HG03135 (cell line): ENCODE measurements around the gene SUSD2.

Experiments
- ATAC-seq: cut with Tn5 transposase; IDR thresholded peaks from one replicate; pipeline ENCODE4 v1.9.1; 2021; ENCODE audit warnings: mild to moderate bottlenecking, moderate library complexity; ENCODE audit not compliant: unreplicated experiment

Gene SUSD2

DNA sequence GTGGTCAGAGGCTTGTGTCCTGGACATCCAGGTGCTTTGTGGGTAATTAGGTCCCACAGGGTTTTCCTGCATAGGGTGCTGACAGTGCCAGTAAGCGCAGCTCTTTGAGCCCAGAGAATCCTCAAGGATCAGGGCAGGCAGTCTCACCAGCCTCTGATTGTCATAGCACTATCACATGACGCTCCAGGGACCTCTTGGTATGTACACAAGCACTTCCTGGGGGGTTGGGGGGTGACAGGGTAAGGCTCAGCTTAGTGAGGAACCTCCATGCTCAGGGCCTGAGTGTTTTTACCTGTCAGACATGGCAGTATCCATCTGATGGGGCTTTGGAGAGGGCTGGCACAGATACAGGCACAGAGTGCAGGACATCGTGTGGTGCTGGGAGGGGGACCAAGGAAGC is 27.9 kb upstream of the SUSD2 start:
- ATAC-seq: no peak

DNA sequence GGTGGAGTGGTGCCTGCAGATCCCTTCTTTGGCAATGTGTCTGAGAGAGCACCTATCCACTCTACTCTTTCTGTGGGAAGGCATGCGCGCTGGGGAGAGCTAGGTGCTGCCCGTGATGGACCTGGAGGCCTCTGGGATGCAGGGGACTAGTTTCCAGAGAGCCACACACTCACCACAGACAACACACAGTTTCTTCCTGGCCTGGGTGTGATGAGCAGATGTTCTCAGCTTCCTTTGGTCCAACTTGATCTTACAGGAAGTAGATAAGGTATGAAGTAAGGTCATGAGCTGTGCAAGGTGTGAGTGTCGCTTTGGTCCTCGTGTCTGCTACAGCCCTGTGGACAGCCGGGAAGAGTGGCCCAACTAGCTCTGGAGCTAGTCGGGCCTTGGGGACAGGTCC is 27.3 kb upstream of the SUSD2 start:
- ATAC-seq: no peak

DNA sequence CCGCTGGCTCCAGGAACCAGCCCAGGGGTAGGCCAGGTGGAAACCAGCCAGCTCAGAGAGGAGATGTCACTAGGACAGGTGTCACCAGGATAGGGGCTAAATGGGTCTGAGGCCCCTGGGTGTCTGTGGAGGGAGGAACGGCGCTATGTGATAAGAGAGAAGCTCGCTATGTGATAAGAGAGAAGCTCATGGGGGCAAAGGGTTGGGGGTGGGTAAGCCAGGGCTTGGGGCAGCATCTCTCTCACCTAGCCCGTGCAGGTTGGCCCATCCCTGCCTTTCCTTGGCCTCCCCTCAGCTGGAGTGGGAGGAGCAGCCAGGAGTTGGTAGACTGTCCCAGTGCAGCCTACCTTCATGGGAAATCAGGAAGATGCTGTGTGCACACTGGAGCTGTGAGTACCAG is 26.5 kb upstream of the SUSD2 start:
- ATAC-seq: no peak

DNA sequence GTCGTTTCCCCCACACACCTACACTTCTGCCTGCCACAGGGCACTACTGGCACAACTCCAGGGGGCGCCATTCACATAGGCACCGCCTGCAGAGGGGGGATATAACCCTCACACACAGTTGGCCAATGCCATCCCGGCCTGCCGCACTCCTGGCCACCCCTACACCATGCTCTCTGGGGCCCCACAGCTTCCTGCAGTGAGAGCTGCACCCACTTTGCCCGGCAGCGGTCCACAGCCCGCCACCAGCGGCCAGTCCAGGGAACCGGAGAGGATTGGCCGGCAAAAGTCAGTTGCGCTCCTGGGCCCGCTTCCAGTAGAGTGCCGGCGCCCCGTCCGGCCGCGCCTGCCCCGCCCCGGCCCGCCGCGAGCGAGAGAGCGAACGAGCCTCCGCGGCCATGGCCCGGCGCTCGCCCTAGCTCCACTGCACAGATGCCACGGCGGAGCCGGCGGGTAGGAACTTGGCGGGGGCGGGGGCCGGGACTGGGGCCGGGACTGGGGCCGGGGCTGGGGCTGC is 25.6 kb upstream of the SUSD2 start:
- peak; percentile 23 for ATAC-seq

DNA sequence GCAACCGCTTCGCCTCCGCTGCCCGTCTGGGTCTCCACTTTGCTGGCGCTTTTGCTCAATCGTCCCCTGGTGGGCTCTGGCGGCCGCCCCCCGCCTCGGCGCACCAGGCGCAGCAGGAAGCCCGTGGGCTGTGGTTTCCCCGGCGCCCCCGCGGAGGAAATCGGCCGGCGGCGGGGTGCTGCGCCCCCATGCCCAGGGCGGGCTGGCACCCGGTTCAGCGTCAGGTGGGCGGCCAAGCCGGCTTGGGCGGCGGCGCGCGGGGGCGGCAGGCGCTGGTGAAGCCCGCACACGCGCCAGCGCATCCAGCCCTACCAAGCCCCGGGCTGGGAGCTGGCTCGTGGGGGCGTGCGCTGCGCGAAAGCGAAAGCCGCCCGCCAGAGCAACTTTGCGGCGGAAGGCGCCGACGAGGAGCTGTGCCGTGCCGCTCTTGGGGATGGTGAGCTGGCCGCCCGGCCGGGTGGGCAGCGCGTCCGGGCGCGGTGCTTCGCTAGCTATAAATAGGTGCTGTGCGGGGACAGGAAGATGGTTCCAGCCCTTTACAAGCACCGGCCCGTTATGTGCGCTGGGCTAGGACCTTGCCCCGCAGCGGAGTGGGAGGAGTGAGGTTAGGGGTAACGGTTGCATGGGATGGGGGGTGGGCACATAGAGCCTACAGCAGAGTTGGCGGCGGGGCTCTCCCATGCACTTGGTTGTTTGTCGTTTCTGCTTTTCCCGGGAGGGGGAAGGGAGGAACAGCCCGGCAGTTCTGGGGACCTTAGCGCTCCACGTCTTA is 25.0 kb upstream of the SUSD2 start:
- peak; percentile 31 for ATAC-seq

DNA sequence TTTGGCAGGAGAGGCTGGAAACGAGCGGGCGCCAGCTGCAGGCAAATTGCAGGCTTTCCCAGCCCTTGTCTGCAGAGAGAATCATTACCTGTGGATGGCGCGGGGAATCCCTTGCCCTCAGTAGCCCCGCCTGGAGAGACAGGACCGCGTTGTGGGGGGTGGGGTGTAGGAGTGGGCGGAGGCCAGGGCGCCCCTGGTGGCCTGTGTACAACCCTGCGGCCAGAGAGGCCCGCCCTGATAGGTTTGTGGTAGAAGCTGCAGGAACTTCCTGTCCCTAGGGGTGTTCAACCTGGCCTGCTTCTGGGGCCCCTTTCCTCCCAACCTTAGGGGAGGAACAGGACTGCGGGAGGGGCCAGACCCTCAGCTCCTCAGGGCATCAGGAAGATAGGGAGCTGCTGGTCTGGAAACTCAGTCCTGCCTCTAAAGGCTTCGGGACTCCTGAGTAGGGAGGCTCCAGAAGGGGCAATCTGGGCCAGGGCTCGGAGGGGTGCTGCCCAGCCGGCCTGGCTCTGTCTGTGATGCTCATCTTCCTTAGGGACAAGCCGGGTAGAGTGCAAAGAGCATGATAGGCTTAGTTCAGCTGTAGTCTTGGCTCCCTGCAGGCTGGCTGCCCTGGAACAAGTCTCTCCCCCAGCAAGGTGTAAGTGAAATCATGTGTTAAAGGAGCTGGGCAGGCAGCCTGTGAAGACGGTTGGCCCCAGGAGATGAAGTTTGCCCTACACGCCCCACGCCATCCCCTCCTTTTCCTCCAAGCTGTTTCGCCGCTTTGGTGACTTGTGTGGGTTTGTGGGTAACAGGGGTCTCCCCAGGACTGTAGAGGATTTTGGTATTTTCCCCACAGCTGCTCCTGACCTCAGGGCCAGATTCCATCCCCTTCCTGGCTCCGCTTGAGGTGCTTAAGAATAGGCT is 24.1 kb upstream of the SUSD2 start:
- ATAC-seq: peak; percentile 76

DNA sequence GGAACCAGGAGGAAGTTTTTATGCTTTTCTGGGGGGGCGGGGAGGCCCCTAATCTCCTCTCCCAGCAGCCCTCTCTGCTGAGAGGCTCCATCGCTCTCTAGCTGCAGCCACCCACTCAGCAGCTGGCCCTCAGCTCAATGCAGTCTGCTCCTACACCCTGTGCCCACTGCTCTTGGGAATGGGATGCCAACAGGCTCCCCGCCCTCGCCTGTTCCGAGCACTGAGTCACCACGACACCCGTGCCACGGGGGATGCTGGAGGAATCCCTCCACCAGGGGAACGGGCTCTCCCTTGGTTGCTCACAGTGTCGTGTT is 23.5 kb upstream of the SUSD2 start:
- ATAC-seq: no peak

DNA sequence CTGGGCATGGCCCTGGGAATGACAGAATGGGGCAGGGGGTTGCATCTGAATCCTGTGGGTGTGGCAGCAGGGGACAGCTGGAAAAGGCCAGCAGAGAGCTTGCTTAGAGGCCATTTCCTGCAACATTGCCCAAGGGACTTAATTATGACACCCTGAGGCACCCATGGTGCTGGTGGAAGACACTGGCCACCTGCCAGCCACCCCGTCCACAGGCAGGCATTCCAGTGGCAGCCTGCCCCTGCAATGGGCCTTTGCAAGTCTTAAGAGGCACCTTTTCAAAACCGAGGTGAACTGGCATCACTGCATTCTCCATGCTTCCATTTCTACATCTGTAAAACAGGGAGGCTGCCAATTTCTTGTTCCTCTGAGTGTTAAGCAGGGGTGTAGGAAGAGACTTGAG is 21.6 kb upstream of the SUSD2 start:
- no peak for ATAC-seq

DNA sequence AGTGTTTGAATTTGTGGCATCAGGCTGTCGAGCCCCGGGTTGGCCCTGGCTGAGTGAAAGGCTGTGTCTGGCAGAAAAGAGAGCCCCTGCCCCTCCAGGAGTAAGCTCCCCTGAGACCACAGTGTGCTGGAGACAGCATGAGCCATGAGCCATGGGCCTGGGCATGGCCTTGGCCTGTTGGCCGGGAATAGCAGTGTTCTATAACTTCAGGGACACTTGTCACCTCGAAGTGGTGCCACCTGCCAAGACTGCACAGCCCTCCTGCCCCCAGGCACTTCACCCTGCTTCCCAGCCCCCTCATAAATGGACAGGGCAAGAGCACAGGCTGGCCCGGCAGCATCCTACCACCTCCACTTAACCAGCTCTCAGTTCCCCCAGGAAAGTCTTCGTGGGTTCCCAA is 20.7 kb upstream of the SUSD2 start:
- ATAC-seq: no peak

DNA sequence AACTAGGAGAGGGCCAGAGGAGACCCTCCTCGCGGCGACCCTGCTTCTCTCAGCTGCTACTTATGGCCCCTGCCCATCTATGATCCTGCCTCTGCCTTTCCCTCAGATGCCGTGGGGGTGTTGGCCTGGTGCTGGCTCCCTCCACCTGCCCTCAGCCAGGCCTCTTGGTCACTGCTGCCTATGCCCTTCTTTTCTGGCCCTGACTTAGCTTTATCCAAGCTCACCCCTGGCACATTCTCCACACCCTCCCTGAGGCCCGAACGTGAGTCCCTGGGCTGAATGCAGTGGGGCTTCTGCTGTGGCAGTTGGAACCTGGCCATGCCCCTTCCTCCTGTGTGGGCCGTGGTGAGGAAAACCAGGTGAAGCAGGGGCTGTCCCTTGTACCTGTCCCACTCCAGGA is 19.8 kb upstream of the SUSD2 start:
- ATAC-seq: no peak

DNA sequence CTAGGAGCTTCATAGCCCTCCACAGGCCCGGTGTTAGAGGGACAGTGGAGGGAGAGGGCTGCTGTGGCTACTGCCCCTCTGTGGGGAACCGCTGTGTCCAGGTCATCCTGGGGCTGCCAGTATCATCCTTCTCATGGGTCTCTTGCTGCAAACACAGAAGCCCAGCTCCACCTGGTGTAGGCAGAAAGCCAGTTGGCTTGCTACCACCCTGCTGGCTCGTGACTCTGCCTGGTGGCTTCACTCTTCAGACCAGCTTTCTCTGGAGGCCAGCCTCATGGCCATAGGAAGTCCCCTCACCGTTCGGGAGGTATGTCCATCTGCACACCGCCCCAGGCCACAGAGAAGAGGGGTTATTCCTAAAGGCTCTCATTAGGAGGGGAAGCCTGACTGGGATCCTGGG is 19.4 kb upstream of the SUSD2 start:
- ATAC-seq: no peak

DNA sequence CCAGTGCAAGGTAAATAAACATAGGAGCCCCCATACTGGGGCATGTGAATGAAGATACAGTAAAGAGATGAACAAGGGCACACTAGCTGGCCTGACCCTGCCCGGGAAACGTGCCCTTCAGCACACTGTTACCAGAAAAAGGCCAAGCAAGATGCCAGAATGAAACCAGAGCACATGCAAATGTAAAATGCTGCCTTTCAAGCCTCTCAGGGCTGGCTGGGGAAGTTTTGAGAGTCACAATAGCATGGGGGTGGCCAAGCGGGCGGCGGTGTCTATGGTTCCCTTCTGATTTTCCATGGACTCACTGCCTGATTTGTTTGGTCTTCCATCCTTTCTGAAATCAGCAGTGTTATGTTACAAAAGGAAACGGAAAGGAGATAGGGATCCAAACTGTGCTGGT is 18.9 kb upstream of the SUSD2 start:
- no peak for ATAC-seq

DNA sequence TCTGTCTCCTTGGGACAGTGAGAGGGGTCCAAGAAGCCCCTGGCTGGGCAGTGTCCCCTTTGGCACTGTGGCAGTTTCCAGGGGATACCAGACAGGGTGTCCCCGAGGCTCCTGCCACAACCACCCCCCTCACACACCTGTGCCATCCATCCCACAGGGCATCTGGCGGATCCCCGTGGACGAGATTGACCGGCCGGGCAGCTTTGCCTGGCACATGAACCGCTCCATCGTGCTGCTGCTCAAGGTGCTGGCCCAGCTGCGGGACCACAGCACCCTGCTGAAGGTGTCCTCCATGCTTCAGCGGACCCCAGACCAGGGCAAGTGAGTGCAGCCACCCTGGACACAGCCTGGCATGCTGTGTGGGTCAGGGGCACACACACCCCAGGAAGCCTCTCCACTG is 17.0 kb upstream of the SUSD2 start:
- no peak for ATAC-seq

DNA sequence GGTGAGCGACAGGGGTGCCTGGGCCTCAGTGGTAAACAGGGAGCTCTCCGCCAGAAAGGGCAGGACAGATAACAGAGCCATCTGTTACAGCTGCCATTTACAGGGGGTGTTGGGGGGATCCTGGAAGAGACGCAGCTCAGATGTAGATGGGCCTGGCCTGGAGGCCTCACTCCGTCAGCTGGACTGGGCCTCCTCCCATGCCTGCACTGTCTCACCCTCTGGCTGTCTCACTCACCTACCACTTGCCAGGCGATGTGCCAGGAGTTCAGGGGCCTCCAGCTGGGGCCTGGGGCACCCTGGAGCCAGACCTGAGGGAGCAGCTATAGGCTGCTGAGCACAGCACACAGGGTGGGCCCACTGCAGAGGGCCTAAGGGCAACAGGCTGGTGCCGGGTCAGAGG is 16.3 kb upstream of the SUSD2 start:
- no peak for ATAC-seq

DNA sequence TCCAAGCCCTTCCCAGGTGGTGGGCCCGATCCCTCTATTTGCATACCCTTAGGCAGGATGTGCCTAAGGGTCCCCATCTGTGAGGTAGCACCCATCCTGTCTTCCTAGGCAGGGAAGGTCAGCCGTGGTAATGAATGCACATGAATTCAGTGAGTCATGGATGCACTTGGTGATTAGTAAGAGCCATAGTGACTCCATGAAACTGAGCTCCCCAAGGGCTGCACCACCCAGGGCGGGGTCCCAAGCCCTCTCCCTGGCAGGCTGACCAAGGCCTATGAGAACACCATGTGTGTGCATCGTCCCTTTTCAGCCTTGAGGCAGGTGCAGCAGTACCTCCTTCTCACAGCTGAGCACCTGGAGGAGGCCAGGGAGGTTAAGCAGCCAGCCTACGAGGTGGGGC is 15.6 kb upstream of the SUSD2 start:
- ATAC-seq: no peak

DNA sequence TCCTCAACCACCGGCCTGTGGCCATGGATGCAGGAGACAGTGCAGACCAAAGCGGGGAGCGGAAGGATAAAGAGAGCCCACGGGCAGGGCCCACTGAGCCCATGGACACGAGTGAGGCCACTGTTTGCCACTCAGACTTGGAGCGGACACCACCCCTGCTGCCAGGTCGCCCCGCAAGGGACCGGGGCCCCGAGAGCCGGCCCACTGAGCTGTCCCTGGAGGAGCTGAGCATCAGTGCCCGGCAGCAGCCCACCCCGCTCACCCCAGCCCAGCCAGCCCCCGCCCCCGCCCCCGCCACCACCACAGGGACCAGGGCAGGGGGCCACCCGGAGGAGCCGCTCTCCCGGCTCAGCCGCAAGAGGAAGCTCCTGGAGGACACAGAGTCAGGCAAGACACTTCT is 14.5 kb upstream of the SUSD2 start:
- ATAC-seq: no peak

DNA sequence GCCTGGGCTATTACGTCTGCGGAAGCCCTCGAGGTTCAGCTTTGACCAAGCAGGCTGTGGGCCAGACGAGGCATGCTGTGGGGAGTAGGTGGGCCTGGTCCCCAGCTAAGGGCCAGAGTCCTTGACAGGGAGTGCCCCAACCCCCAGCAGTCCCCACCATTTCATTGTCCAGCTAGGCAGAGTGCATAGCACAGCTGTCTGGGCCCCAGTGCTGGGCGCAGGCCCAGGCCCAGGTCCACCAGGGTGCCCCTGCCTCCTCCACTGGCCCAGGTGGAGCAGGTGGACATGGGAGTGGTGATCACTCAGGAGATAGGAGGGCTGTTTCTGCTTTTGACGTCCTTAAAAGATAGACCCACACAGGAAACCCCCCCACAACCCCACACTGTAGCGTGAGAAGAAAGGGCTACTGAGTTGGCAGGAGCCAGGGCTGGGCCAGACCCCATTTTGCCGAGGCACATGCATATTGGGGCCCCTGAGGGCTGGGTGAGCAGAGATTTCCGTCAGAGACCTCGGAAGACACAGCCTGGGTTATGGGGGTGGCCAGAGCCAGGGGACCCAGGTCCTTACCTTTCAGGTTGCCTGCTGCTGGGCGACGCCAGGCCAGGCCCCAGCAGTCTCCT is 11.7 kb upstream of the SUSD2 start:
- no peak for ATAC-seq

DNA sequence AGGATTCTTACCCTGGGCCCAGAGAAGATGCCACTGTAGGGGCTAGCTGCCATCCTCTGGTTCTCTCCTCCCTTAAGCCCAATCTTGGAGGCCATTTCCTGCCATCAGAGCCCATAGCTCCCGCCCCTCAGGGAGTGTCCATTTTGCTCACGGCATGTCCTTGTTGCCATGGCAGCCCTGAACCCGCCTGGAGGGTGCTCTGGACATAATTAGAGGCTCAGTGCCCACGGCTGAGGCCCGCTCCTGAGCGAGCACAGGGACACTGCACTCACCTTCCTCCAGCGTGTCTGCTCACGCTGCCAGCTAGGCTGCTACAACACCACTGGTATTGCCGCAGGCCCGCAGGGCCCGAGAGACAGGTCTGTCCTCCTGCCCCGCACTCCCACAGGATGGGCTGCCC is 11.1 kb upstream of the SUSD2 start:
- ATAC-seq: no peak

DNA sequence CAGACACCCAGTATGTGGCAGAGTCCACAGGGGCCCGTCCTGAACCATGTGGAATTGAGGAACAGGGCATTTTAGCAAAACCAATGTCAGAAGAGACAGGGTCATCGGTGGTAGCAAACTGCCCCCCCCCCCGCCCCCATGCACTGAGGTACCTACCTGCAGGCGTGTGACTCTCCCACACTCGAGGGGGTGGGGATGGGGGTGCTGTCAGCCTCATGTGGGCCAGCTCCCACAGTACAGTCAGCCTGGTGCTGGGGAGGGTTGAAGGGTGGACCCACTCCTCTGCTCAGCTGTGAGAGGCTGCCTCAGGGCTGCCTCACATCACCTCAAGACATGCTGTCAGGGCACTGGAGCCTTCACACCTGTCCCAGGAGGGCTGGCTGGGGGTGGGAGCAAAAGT is 10.7 kb upstream of the SUSD2 start:
- ATAC-seq: no peak

DNA sequence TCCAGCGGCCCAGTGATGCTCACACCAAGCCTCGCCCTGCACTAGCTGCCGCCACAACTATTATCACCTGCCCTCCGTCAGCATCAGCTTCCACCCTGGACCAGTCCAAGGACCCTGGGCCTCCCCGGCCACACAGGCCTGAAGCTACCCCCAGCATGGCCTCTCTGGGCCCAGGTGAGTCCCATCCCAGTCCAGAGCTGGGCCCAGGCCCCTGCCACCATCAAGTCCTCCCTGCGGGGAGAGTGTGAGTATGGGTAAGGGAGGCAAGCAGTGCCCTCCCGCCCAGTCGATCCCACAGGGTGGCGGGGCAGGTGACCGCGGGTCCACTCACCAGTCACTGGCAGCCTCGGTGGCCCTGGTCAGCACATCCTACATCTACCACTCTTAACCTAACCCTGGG is 9.5 kb upstream of the SUSD2 start:
- ATAC-seq: no peak

DNA sequence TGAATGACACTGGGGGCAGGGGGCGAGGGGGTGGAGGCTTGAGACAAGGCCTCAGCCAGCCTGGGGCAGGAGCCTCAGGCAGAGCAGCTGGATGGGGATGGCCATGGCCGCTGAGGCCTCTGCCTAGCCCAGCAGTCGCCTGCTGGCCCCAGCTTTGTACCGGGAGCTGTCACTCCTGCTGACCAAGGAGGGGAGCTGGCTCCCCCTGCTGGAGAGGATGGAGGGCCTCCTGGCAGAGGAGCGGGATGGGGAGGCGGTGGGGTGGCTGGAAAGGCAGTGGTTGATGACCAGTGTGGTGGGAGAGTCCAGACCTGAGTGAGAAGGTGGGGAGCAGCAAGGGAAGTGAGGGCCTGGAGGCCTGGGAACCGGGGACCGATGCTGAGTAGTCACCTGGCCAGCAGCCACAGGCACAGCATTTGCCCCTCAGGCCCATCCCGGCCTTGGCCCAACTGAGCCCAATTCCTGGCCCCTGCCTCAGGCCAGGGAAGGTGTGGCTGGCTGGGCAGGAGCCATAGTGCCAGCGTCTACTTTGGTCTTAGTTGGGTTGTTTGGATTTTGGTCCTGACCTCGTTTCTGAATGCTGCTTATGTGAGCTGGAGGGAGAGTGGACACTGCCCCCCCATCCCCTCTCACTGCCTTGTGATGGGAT is 6.0 kb upstream of the SUSD2 start:
- ATAC-seq: no peak
